Left lung (tissue), 10 donors: ENCODE measurements around the gene MAN2C1. TPM values are rescaled to one million over a fixed set of nuclear protein-coding genes. Genes with fewer than 3 reads are reported as not detected.
A peak's percentile ranks its signal among the peaks of the same experiment; 100 is the strongest.
"Not testable (repeated sequence)": the region's sequence is repeated elsewhere in the genome, so short reads cannot be mapped to it uniquely, and the experiment has no call there.

Experiments
- ATAC-seq: fragments of 200-7000 bp; cut with Tn5 transposase; one replicate; pipeline ENCODE4 v1.9.1; 2020; ENCODE audit warnings: moderate library complexity
- DNase-seq, 4 donors: peaks; one replicate each; pipeline ENCODE4 v3.0.0-alpha.2; 2013 to 2020
- H3K27ac ChIP-seq, 2 donors: fragments of 200-600 bp; sonication (generic) in 1 of 2; one replicate each; pipeline versions ENCODE4 v1.5.0 to v1.8.0; 2020 to 2021
- H3K27me3 ChIP-seq, 2 donors: fragments of 200-600 bp; sonication (generic) in 1 of 2; one replicate each; pipeline versions ENCODE4 v1.5.0 to v1.8.0; 2020 to 2021
- H3K36me3 ChIP-seq, 2 donors: fragments of 200-600 bp; sonication (generic) in 1 of 2; one replicate each; pipeline versions ENCODE4 v1.5.0 to v1.8.0; 2020 to 2021
- H3K4me1 ChIP-seq, 2 donors: fragments of 200-600 bp; one replicate each; pipeline ENCODE4 v1.8.0; 2021
- H3K4me3 ChIP-seq, 2 donors: fragments of 200-600 bp; sonication (generic) in 1 of 2; one replicate each; pipeline versions ENCODE4 v1.5.0 to v1.8.0; 2020 to 2021; ENCODE audit warnings: mild to moderate bottlenecking in 1 of 2
- H3K9me3 ChIP-seq, 2 donors: fragments of 200-600 bp; sonication (generic) in 1 of 2; one replicate each; pipeline versions ENCODE4 v1.5.0 to v1.8.0; 2020 to 2021
- CTCF ChIP-seq, 2 donors: fragments of 200-600 bp; sonication (generic) in 1 of 2; IDR thresholded peaks; one replicate each; pipeline versions ENCODE4 v1.5.0 to v1.8.0; 2021; ENCODE audit warnings: antibody characterized with exemption in 2 of 2
- intact Hi-C, 2 donors: fragments of 100-400 bp; cut with DNase I; formaldehyde crosslinking; loops; one replicate each; pipeline versions ENCODE4 v1.11.2 to v1.14.2; 2022
- polyA plus RNA-seq, 6 donors: library from polyadenylated mRNA; unstranded; fragments of 120-200 nt; gene quantifications; one replicate each; pipeline ENCODE4 v1.2.1, GENCODE V29; 2013; ENCODE audit not compliant: insufficient read length in 6 of 6
- total RNA-seq, 2 donors: library from RNA; stranded (reverse); fragmentation: NEBNext Ultra II Directional; extraction: Animal tissue kit (Norgen Biotek cat#: 25700); gene quantifications; one replicate each; pipeline ENCODE4 v1.2.1, GENCODE V29; 2021
- donor health status: DM: no; HTN: yes; CAD: no.
- donor health status: DM: no; HTN: no; CAD: no.

The MAN2C1 gene
- total and polyA plus RNA-seq, 8 donors = 121 to 245 (median 176) TPM

DNA sequence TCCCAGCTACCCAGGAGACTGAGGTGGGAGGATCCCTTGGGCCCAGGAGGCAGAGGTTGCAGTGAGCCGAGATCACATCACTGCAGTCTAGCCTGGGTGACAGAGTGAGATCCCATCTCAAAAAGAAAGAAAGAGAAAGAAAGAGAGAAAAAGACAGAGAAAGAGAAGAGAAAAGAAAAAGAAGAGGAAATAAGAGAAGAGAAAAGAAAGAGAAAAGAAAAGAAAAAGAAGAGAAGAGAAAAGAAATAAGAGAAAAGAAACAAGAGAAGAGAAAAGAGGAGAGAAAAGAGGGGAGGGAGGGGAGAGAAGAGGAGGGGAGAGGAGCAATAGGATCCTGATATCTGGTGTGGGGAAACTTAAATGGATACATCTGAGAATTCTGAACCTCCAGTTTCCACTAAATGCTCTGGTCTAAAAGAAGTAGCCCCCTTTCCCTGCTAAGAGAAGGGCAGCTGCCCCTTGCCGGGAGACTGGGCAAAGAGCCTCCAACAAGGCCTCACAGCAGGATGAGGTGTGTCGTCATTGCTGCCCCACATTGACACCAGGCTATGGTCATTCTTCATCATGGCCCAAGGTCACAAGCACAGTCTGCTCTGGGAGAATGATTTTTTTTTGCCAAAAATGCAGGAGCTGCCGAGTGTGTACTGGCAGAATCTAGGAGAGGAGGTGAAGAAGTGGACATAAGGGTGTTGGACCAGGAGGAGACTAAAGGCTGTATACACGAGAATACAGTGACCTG lies 53.7 kb downstream of the MAN2C1 start:
- no peak for ATAC-seq

DNA sequence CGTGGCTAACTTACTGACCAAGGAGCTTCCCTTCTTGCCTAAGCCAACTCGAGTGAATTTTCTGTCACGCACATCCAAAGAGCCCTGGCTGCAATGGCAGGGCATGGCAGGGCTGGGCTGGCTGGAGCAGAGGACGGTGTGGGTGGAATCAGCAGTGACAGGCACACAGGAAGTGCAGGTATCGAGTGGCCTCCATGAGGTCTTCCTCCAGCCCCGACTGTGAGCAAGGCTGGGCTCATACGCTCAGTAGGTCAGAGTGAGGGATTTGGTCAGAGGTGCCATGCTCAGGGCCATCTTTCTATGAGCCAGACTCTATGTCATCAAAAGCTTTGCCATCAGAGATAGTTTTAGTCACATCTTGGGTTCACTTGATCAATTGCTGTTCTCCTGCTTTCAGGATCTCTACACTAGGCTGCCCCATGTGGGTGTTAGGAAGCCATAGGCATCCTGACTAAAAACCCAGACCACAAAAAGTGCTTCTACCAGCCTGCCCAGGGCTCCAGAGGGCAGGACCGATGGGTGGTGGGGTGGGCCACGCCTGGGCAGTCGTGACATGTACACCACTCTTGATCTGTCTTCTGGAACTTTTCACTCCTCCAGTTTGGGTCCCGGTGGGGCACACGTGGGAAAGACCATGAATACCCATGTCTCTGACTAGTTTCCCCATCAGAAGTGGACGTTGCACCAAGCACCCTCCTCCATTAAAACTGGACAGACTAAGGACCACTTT lies 55.1 kb downstream of the MAN2C1 start:
- Histone ChIP-seq H3K27me3 (peaks cover 0 to 4% of the 10 kb centered on the region in 2 donors), H3K36me3 (no peaks in the 10 kb centered on the region), H3K27ac (no peak overlapping the region), H3K4me1 (no peaks in the 10 kb centered on the region), H3K9me3 (no peaks in the 10 kb centered on the region), H3K4me3 (no peak overlapping the region)
- intact Hi-C loops = no loop called here
- ATAC-seq = no peak
- DNase-seq = no peak
- no peak for TF ChIP-seq CTCF (IDR thresholded peaks at IDR 0.05)

More for the DNA sequence above, 53.7 kb downstream of the MAN2C1 start:
- no peaks in the 10 kb centered on the region for H3K4me1 ChIP-seq
- no peak overlapping the region for H3K4me3 ChIP-seq
- no peak for TF ChIP-seq CTCF (IDR thresholded peaks at IDR 0.05)
- no peaks in the 10 kb centered on the region for H3K27me3 ChIP-seq
- H3K9me3 ChIP-seq = no peaks in the 10 kb centered on the region
- H3K36me3 ChIP-seq = no peaks in the 10 kb centered on the region
- DNase-seq = no peak
- intact Hi-C loops = no loop called here
- H3K27ac ChIP-seq = no peak overlapping the region

GRCh38 chr15:75312548-75312947 lies 55.9 kb downstream of the MAN2C1 start:
- intact Hi-C loops, H3K27ac ChIP-seq, H3K36me3 ChIP-seq, H3K9me3 ChIP-seq, H3K4me3 ChIP-seq, ATAC-seq, H3K4me1 ChIP-seq, DNase-seq: not testable (repeated sequence)
- H3K27me3 ChIP-seq = peaks cover 0 to 11% of the 10 kb centered on the region in 2 donors

DNA sequence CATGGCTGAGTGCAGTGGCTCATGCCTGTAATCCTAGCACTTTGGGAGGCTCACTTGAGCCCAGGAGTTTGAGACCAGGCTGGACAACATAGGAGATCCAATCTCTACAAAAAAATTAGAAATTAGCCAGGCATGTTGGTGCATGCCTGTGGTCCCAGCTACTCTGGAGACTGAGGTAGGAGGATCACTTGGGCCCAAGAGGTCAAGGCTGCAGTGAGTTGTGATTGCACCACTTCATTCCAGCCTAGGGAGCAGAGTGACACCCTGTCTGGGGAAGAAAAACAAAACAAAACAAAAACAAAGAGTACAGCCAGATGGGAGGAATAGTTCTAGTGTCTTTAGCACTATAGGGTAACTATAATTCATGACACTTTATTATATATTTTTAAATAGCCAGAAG lies 58.7 kb downstream of the MAN2C1 start:
- Histone ChIP-seq H3K27ac (no peak overlapping the region), H3K4me3 (no peak overlapping the region), H3K36me3 (no peaks in the 10 kb centered on the region), H3K4me1 (no peaks in the 10 kb centered on the region), H3K27me3 (peaks cover 0 to 30% of the 10 kb centered on the region in 2 donors), H3K9me3 (no peaks in the 10 kb centered on the region)
- ATAC-seq (no peak), DNase-seq (no peak)
- TF ChIP-seq CTCF (IDR thresholded peaks at IDR 0.05) = no peak
- intact Hi-C loops = no loop called here

DNA sequence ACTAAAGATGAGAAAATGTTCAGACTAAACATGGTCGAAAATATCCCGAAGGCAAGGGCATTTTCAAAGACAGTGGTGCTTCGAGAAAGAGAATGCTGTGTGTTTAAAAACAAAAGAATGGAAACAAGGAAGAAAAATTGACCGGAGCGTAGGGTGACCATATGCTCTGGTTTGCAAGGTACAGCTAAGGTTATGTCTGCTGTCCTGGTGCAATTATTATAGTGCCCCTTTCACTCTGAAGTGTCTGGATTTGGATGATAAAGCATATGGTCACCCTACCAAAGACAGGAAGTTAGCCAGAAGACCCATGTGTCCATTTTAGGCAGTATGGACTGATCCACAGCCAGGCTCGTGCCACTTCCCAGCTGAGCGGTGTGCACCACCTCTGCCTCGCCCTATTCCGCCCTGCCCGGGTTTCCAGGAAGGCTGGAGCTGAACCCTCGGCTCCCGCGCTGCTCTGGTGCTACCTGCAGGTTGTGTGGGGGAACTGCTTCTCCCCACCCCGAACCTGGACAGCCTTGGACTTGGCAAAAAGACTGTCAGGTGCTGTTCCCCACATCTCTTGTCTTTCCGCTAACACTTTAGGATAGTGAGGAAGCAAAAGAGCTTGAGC lies 60.5 kb downstream of the MAN2C1 start:
- Histone ChIP-seq H3K27ac (no peak overlapping the region), H3K36me3 (no peaks in the 10 kb centered on the region), H3K4me1 (no peaks in the 10 kb centered on the region), H3K9me3 (no peaks in the 10 kb centered on the region), H3K4me3 (no peak overlapping the region), H3K27me3 (peaks cover 0 to 36% of the 10 kb centered on the region in 2 donors)
- ATAC-seq = peak; percentile 84
- TF ChIP-seq CTCF (IDR thresholded peaks at IDR 0.05) = no peak
- DNase-seq = peak in 1 of 4 donors; percentile 7
- intact Hi-C loops = no loop called here
